IMR-90 (cell line): ENCODE results near the gene S100A8. TPM values are rescaled to one million over a fixed set of nuclear protein-coding genes. Genes with fewer than 3 reads are reported as not detected.

Experiments used
- ATAC-seq: fragments of 200-7000 bp; cut with Tn5 transposase; 2 replicates; pipeline ENCODE4 v1.9.1; 2020; ENCODE audit warnings: low read depth, mild to moderate bottlenecking, moderate library complexity
- BruUV-seq: library from RNA; stranded (reverse); fragments of 400-500 nt; replicated peaks from 2 replicates; lab custom pipeline; 2021; lab: Mats Ljungman, UMichigan
- CTCF ChIA-PET: fragments of 300-600 bp; formaldehyde crosslinking; extraction: SDS; loops from one replicate; lab custom pipeline; 2021; ENCODE audit warnings: antibody characterized with exemption; lab: Yijun Ruan, JAX
- POLR2A ChIA-PET: fragments of 300-600 bp; sonication (Branson Sonifier 250); formaldehyde crosslinking; loops from one replicate; lab custom pipeline; 2022; ENCODE audit warnings: antibody characterized with exemption; ENCODE audit not compliant: unreplicated experiment; lab: Charles Lee
- DNase-seq: peaks from one replicate; pipeline ENCODE4 v3.0.0; 2013
- H2AFZ ChIP-seq: replicated peaks from 2 replicates; pipeline ENCODE3; 2013; ENCODE audit warnings: low read length, mild to moderate bottlenecking; ENCODE audit not compliant: poor library complexity
- H2AK5ac ChIP-seq: 2 replicates; pipeline ENCODE4 v1.6.1; 2013; ENCODE audit warnings: low read depth, low read length, inconsistent platforms
- H2AK9ac ChIP-seq: replicated peaks from 2 replicates; pipeline ENCODE3; 2013; ENCODE audit warnings: mild to moderate bottlenecking, low read depth, low read length, moderate library complexity; ENCODE audit not compliant: poor library complexity
- H2BK120ac ChIP-seq: 2 replicates; pipeline ENCODE4 v1.6.1; 2013; ENCODE audit warnings: low read depth, low read length, inconsistent platforms
- H2BK15ac ChIP-seq: 3 replicates; pipeline ENCODE4 v1.6.1; 2013; ENCODE audit warnings: low read depth, low read length, inconsistent platforms
- H2BK20ac ChIP-seq: 2 replicates; pipeline ENCODE4 v1.6.1; 2013; ENCODE audit warnings: low read depth, mild to moderate bottlenecking, inconsistent platforms, low read length, moderate library complexity
- H2BK5ac ChIP-seq: 2 replicates; pipeline ENCODE4 v1.6.1; 2013; ENCODE audit warnings: mild to moderate bottlenecking, low read depth, low read length, inconsistent platforms; ENCODE audit not compliant: poor library complexity, severe bottlenecking
- H3K14ac ChIP-seq: replicated peaks from 2 replicates; pipeline ENCODE4 v1.6.1; 2013; ENCODE audit warnings: low read depth, low read length, inconsistent platforms
- H3K18ac ChIP-seq: 2 replicates; pipeline ENCODE4 v1.6.1; 2013; ENCODE audit warnings: low read depth, low read length, control low read depth
- H3K23ac ChIP-seq: 2 replicates; pipeline ENCODE4 v1.6.1; 2013; ENCODE audit warnings: low read depth, low read length, inconsistent platforms
- H3K27ac ChIP-seq: 2 replicates; pipeline ENCODE4 v1.5.1; 2013; ENCODE audit warnings: mild to moderate bottlenecking, control low read depth, low read length; ENCODE audit not compliant: insufficient read depth
- H3K27me3 ChIP-seq: 2 replicates; pipeline ENCODE4 v1.6.1; 2013; ENCODE audit warnings: low read length; ENCODE audit not compliant: control insufficient read depth, insufficient read depth
- H3K36me3 ChIP-seq: 2 replicates; pipeline ENCODE4 v1.6.1; 2013; ENCODE audit warnings: low read length, mixed read lengths; ENCODE audit not compliant: control insufficient read depth, insufficient read depth
- H3K4ac ChIP-seq: 2 replicates; pipeline ENCODE4 v1.6.1; 2013; ENCODE audit warnings: low read depth, low read length, inconsistent platforms
- H3K4me1 ChIP-seq: 2 replicates; pipeline ENCODE4 v1.6.1; 2013; ENCODE audit warnings: low read length, mixed read lengths; ENCODE audit not compliant: control insufficient read depth, insufficient read depth
- H3K4me2 ChIP-seq: 2 replicates; pipeline ENCODE4 v1.6.1; 2013; ENCODE audit warnings: low read depth, mild to moderate bottlenecking, control low read depth, low read length, moderate library complexity
- H3K4me3 ChIP-seq: 2 replicates; pipeline ENCODE4 v1.5.1; 2013; ENCODE audit warnings: low read depth, mild to moderate bottlenecking, control low read depth, low read length, moderate library complexity; ENCODE audit not compliant: insufficient read depth
- H3K56ac ChIP-seq: 2 replicates; pipeline ENCODE4 v1.6.1; 2013; ENCODE audit warnings: low read length, inconsistent platforms; ENCODE audit not compliant: insufficient read depth; ENCODE audit errors: extremely low read depth
- H3K79me1 ChIP-seq, 2 experiments: 2 replicates each; pipeline ENCODE4 v1.6.1; 2013; ENCODE audit warnings: low read length in 2 of 2, inconsistent platforms in 1 of 2, low read depth in 1 of 2
- H3K9ac ChIP-seq: 2 replicates; pipeline ENCODE4 v1.6.1; 2013; ENCODE audit warnings: low read depth, low read length, control low read depth
- H3K9me1 ChIP-seq: 2 replicates; pipeline ENCODE4 v1.6.1; 2013; ENCODE audit warnings: low read length, inconsistent platforms; ENCODE audit not compliant: insufficient read depth
- H3K9me3 ChIP-seq: 2 replicates; pipeline ENCODE4 v1.6.1; 2013; ENCODE audit warnings: low read length; ENCODE audit not compliant: control insufficient read depth, insufficient read depth
- H4K20me1 ChIP-seq: 2 replicates; pipeline ENCODE4 v1.6.1; 2013; ENCODE audit warnings: low read length, inconsistent platforms; ENCODE audit not compliant: insufficient read depth
- H4K5ac ChIP-seq: 2 replicates; pipeline ENCODE4 v1.6.1; 2013; ENCODE audit warnings: mild to moderate bottlenecking, low read depth, low read length, control low read depth
- H4K8ac ChIP-seq, 2 experiments: 2 replicates each; pipeline ENCODE4 v1.6.1; 2013; ENCODE audit warnings: low read depth in 2 of 2, low read length in 2 of 2, control low read depth in 1 of 2, inconsistent platforms in 1 of 2
- H4K91ac ChIP-seq: 2 replicates; pipeline ENCODE4 v1.6.1; 2013; ENCODE audit warnings: low read depth, low read length, inconsistent platforms; ENCODE audit not compliant: insufficient read depth
- CEBPB ChIP-seq: IDR thresholded peaks from 2 replicates; pipeline ENCODE4 v1.6.1; 2012; ENCODE audit warnings: low read depth, low read length, improper control_type of control experiment
- CTCF ChIP-seq: conservative IDR thresholded peaks from 2 replicates; pipeline ENCODE4 v1.5.1; 2012; ENCODE audit warnings: mild to moderate bottlenecking, low read depth, low read length, improper control_type of control experiment
- ELK1 ChIP-seq: fragments of 150-350 bp; IDR thresholded peaks from 2 replicates; pipeline ENCODE4 v1.6.1; 2016; ENCODE audit warnings: low read depth, mild to moderate bottlenecking, low read length, moderate library complexity, borderline replicate concordance
- FOS ChIP-seq: fragments of 150-350 bp; IDR thresholded peaks from 2 replicates; pipeline ENCODE4 v1.6.1; 2016; ENCODE audit warnings: low read depth, low read length
- MAZ ChIP-seq: IDR thresholded peaks from 2 replicates; pipeline ENCODE4 v1.6.1; 2012; ENCODE audit warnings: low read depth, mild to moderate bottlenecking, low read length, improper control_type of control experiment, moderate library complexity, borderline replicate concordance
- NFE2L2 ChIP-seq: fragments of 150-350 bp; IDR thresholded peaks from 2 replicates; pipeline ENCODE4 v1.6.1; 2016; ENCODE audit warnings: low read depth, mild to moderate bottlenecking, low read length
- POLR2A ChIP-seq: IDR thresholded peaks from 2 replicates; pipeline ENCODE4 v1.6.1; 2012; ENCODE audit warnings: mild to moderate bottlenecking, low read depth, low read length
- RAD21 ChIP-seq: IDR thresholded peaks from 2 replicates; pipeline ENCODE4 v1.6.1; 2012; ENCODE audit warnings: low read length, improper control_type of control experiment
- RFX5 ChIP-seq: IDR thresholded peaks from 2 replicates; pipeline ENCODE4 v1.8.0; 2012; ENCODE audit warnings: low read depth, mild to moderate bottlenecking, low read length, moderate library complexity
- WGBS, 2 experiments: methylation state at CpG; one replicate each; pipeline versions ENCODE4 v1.1.5 to v1.1.7; 2013; ENCODE audit warnings: missing lambda C conversion rate in 2 of 2; ENCODE audit not compliant: insufficient read length in 1 of 2; ENCODE audit errors: extremely low coverage in 2 of 2; 5-methylcytosine and 5-hydroxymethylcytosine counted together
- dilution Hi-C: fragments of 300-500 bp; cut with HindIII; formaldehyde crosslinking; loops from one replicate; pipeline ENCODE4 v1.14.3; 2018; ENCODE audit warnings: low sequenced_read_pairs; ENCODE audit not compliant: unreplicated experiment
- in situ Hi-C: fragments of 300-500 bp; cut with MboI; formaldehyde crosslinking; loops from 3 replicates; pipeline ENCODE4 v1.14.3; 2019; ENCODE audit warnings: low sequenced_read_pairs, inconsistent platforms, mixed read lengths
- intact Hi-C: fragments of 100-400 bp; cut with micrococcal nuclease; formaldehyde crosslinking; loops from 2 replicates; pipeline ENCODE4 v1.10.0; 2022
- polyA plus RNA-seq, 3 experiments: library from polyadenylated mRNA; depleted of rRNA; stranded (reverse); fragments of >200 nt; gene quantifications; 2 replicates each; pipeline ENCODE4 v1.2.3, GENCODE V29; 2012; ENCODE audit warnings: low replicate concordance in 1 of 3
- total RNA-seq: library from RNA; depleted of rRNA; stranded (reverse); fragments of >200 nt; gene quantifications from 2 replicates; pipeline ENCODE4 v1.2.3, GENCODE V29; 2012

The S100A8 gene
- total and polyA plus RNA-seq, 2 of the 4 experiments (the other 2 are of a cell fraction) = not detected

GRCh38 chr1:153430561-153430960 is 39.7 kb upstream of the S100A8 start:
- ChIA-PET CTCF (no interaction called here), POLR2A (no interaction called here)
- no peak overlapping the region for H4K5ac ChIP-seq
- H3K79me1 ChIP-seq = no peaks in the 10 kb centered on the region
- no peak overlapping the region for H3K23ac ChIP-seq
- no peak overlapping the region for H3K9ac ChIP-seq
- H4K91ac ChIP-seq = no peak overlapping the region
- no peak overlapping the region for H2BK120ac ChIP-seq
- no peak overlapping the region for H3K18ac ChIP-seq
- intact Hi-C loops (no loop called here), dilution Hi-C loops (no loop called here), in situ Hi-C loops (no loop called here)
- H3K4me1 ChIP-seq = no peaks in the 10 kb centered on the region
- DNase-seq (no peak), ATAC-seq (no peak)
- BruUV-seq = no TSS peak
- TF ChIP-seq POLR2A (no peak), RFX5 (no peak), NFE2L2 (no peak), MAZ (no peak), CTCF (no peak), FOS (no peak), CEBPB (no peak), RAD21 (no peak), ELK1 (no peak)
- no peaks in the 10 kb centered on the region for H4K20me1 ChIP-seq
- WGBS, 2 experiments = no CpG with 5 or more reads among the region's 3 CpGs
- no peaks in the 10 kb centered on the region for H3K9me3 ChIP-seq
- H2BK20ac ChIP-seq = no peak overlapping the region
- H3K56ac ChIP-seq = no peak overlapping the region
- no peak overlapping the region for H3K4me2 ChIP-seq
- H2BK15ac ChIP-seq = no peak overlapping the region
- no peak overlapping the region for H2AK5ac ChIP-seq
- no peak overlapping the region for H2AFZ ChIP-seq
- peaks cover 6% of the 10 kb centered on the region for H3K27me3 ChIP-seq
- H4K8ac ChIP-seq = no peak overlapping the region
- no peak overlapping the region for H3K27ac ChIP-seq
- no peaks in the 10 kb centered on the region for H3K36me3 ChIP-seq
- H3K9me1 ChIP-seq = peaks cover 3% of the 10 kb centered on the region; the same call in 1 of the 2 replicates
- H2BK5ac ChIP-seq = no peak overlapping the region
- H2AK9ac ChIP-seq = no peak overlapping the region
- H3K4ac ChIP-seq = no peak overlapping the region
- H3K14ac ChIP-seq = no peak overlapping the region
- no peak overlapping the region for H3K4me3 ChIP-seq
